ENCODE results near the gene TH.

TH gene

GRCh38 chr11:2149864-2150847 is 21.5 kb downstream of the TH start:
- in situ Hi-C loops (cut with MboI; ENCODE audit: low sequenced_read_pairs): loop anchor here (25.0 kb wide), 1 partner anchor 313 kb away; the partner anchor contains the start of genes SYT8 and TNNI2

DNA sequence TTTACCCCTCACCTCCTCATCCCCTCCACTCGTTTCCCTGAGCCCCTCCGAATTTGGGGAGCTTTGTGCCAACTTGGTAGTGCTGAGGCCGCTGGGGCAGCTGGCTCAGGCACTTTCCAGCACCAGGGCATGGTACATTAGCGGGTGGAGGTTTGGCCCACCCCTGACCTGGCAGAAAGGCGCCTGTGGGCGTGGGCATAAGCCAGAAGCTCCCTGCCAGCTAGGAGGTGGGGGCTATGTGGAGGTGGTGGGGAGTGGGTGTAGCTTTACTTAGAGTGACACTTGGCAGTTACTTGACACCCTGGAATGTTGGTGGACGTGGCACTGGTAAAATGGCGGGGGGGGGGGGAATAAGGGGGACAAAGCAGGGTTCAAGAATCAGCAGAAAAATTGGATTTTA is 22.2 kb downstream of the TH start:
- in situ Hi-C loops (cut with MboI; ENCODE audit: low sequenced_read_pairs): no loop called here

- in situ Hi-C loops (cut with MboI; ENCODE audit: low sequenced_read_pairs): no loop called here
Measured at GRCh38 chr11:2148595-2148994, 23.0 kb downstream of the TH start.

GRCh38 chr11:2147391-2147790 is 24.2 kb downstream of the TH start:
- in situ Hi-C loops (cut with MboI; ENCODE audit: low sequenced_read_pairs): no loop called here

- in situ Hi-C loops (cut with MboI; ENCODE audit: low sequenced_read_pairs): no loop called here
Measured at GRCh38 chr11:2146051-2146450, 25.6 kb downstream of the TH start.

- in situ Hi-C loops (cut with MboI; ENCODE audit: low sequenced_read_pairs): no loop called here
Measured at GRCh38 chr11:2144544-2145248, 26.9 kb downstream of the TH start.

GRCh38 chr11:2143799-2144543 is 27.6 kb downstream of the TH start:
- in situ Hi-C loops (cut with MboI; ENCODE audit: low sequenced_read_pairs): no loop called here

DNA sequence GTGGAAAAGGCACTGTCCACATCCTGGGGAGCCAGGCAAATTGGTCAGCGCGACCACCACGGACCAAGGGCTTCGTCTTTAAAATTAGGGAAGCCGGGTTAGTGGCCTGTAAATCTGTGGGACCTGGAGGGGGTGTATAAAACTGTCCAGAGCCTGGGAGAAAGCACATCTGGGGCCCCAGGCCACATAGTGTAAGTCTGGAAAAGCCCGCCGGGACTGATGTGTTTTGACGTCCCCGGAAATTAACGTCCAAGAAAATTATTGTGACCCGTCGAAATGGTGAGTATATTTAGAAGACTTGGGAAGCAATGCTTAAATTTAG is 28.2 kb downstream of the TH start:
- in situ Hi-C loops (cut with MboI; ENCODE audit: low sequenced_read_pairs): no loop called here

DNA sequence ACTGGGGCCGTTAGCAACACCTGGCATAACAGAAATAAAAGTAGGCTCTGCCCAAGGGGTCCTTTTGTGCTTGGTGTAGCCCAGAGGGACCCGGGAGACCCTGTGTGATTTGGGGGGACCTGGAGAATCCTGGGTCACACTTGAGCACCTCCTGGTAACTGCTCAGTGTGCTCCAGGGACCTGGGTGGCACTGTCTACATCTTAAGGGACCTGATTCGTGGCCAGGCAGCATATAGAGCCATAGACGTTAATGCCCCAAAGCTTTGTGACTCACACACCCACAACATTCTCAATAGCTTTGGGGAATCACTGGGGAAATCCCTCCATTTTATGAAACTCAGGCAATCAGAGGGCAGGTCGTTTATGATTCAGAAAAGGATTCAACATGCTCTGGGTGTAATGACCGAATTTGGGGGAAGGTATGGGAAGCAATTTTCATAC is 28.8 kb downstream of the TH start:
- in situ Hi-C loops (cut with MboI; ENCODE audit: low sequenced_read_pairs): no loop called here

- in situ Hi-C loops (cut with MboI; ENCODE audit: low sequenced_read_pairs): no loop called here
Measured at GRCh38 chr11:2142300-2142759, 29.3 kb downstream of the TH start.

DNA sequence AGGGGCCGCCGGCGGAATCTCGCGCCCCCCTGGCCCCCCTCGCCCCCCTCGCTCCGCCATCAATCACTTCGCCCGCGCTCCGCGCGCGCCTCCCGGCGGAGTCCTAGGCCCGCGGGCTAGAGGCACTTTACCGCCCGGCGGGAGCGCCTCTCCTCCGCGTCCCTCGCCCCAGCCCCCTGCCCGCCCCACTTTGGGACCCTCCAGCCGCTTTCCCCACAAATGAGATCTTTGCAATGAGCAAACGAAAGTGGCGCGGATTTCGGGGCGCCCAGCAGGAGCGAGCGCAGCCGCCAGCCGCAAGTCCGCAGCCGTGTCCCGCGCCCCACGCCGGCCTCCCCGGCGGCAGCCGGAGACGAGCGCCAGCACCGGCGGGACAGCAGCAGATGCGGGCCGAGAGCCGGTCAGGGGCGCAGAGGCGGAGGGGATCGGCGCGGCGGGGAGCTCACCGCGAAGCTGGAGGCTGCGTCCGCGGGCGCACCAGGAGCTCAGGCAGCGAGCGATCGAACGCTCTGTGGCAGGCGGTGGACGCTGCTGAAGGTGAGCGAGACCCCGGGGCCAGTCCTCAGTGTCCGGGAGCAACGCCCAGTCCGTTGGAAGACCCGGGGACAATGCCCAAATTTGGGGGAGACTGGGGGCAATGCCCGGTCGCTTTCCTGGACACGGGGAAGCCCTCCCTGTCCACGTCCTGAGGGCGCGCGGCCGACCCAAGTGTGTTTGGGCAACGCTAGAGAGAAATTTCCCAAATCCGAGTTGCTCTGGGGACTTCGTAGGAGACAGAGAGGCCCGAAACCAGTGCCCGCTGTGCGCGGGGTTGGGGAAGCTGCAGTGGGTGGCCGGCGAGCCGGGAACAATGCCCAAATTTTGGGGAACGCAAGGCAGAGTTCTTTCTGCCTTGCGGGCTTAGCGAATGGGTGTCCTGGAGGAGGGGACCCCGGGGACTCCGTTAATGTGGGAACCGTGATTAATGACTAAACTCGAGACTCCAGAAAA is 30.9 kb downstream of the TH start:
- in situ Hi-C loops (cut with MboI; ENCODE audit: low sequenced_read_pairs): no loop called here

GRCh38 chr11:2139621-2140337 is 31.8 kb downstream of the TH start:
- in situ Hi-C loops (cut with MboI; ENCODE audit: low sequenced_read_pairs): no loop called here

DNA sequence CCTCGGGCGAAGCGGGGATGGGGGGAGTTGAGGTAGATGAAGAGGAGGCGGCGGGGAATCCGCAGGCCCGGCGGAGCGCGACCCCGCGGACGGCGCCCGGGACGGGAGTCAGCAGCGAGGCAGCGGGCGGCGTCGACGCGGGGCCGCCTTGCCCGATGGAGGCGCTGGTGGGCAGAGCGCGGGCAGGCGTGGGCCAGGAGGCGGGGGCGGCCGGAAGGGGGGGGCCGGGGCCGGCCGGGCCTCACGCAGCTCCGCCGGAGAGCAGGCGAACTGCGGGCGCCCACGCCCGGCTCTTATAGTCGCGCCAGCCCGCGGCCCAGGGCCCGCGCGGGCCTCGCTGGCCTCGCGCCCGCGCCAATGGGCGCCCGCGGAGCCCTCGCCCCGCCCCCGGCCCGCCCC is 32.5 kb downstream of the TH start, which contains the start of gene IGF2:
IGF2 (minus strand) TSS at position 267 of the 399 bp plus-strand sequence. CDS start 3,866 bp downstream, outside the sequence.
- in situ Hi-C loops (cut with MboI; ENCODE audit: low sequenced_read_pairs): no loop called here

DNA sequence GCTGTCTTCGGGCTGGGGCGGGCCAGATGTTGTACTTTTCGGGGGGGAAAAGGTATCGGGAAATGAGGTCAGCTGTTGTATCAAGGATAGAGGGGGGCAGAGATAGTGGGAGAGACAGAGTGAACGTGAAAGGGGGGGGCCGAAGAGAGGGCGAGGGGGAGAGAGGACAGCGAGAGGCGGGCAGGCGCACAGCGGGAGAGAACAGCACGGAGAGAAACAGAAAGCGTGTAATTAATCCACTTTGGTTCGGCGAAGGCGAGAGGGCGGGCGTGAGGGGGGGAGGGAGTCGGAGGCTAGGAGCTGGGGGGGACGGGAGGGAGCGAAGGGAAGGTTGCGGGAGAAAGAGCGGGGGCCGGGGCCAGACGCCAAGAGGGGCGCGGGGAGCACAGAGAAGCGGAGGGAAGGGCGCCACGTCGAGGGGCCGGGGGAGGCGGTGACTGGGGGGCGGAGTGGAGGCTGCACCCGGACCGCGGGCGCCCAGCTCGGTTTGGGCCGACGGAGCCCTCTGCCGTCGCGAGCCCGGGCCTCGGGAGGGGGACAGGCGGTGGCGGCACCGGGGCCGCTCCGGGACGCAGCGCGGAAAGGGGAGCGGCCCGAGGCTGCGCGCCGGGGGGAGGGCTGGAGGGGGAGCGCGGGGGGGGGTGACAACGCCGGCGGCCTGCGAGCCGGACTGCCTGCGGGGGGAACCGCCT is 33.0 kb downstream of the TH start:
- in situ Hi-C loops (cut with MboI; ENCODE audit: low sequenced_read_pairs): no loop called here

DNA sequence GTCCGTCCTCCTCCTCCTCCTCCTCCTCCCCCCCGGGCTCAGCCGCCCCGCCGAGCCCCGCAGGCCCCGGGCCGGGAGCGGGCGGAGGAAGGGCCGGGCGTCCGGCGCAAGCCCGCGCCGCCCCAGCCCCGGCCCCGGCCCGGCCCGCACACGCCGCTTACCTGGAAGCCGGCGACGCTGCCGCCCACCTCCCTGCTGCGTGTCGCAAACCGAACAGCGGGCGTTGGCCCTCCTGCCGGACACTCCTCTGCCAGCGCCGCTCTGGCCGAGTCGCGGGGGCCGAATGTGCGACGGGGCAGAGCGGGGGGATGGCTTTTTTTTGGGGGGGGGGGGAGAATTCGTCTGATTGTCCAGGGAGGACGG is 33.6 kb downstream of the TH start:
- in situ Hi-C loops (cut with MboI; ENCODE audit: low sequenced_read_pairs): no loop called here

DNA sequence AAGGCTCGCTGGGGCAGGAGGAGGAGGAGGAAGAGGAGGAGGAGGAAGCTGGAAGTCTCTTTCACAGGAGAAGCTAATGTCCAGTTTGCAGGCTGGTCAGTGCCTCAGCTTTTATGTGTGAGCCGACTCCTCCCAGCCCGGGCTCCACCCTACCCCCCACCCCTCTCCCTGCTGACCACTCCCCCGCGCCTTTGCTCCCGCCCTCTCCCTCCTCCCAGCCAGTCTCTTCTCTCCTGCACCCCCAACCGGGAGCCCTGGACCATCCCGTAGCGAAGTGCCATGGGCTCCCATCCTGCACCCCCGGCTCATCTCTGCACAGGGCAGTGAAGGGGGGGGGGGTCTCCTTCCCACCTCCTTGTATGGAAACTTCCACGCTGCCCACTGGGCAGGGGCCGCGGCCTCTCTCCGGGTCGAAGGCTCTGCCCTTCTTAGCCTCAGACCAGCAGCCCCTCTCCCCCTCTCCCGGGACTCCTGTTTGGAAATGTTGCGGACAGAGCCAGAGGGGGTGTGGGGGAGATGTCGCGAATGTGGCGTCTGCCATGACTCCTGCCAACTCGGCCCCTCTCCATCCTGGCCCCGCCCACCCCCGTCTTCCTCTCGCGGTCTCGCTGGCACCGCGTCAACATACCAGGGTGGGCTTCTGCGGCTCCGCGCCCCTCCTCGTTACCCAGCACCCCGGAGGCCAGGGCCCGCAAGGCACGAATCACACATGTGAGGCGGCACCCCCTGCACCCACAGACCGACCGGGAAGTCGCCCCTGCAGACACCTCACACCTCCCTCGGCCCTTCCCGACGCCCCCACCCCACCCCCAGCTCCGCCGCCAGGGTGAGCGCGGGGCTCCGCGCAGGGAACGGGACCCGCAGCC is 34.2 kb downstream of the TH start:
- in situ Hi-C loops (cut with MboI; ENCODE audit: low sequenced_read_pairs): no loop called here

GRCh38 chr11:2136952-2137201 is 34.7 kb downstream of the TH start:
- in situ Hi-C loops (cut with MboI; ENCODE audit: low sequenced_read_pairs): no loop called here

All from HL-60/S4 (cell line).